ENCODE data around the gene TNIP1. TPM values are rescaled to one million over a fixed set of nuclear protein-coding genes. Genes with fewer than 3 reads are reported as not detected.

Gene TNIP1, protein sequence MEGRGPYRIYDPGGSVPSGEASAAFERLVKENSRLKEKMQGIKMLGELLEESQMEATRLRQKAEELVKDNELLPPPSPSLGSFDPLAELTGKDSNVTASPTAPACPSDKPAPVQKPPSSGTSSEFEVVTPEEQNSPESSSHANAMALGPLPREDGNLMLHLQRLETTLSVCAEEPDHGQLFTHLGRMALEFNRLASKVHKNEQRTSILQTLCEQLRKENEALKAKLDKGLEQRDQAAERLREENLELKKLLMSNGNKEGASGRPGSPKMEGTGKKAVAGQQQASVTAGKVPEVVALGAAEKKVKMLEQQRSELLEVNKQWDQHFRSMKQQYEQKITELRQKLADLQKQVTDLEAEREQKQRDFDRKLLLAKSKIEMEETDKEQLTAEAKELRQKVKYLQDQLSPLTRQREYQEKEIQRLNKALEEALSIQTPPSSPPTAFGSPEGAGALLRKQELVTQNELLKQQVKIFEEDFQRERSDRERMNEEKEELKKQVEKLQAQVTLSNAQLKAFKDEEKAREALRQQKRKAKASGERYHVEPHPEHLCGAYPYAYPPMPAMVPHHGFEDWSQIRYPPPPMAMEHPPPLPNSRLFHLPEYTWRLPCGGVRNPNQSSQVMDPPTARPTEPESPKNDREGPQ
- 321 and 339 TPM in 2 replicates for total RNA-seq (2022)
- Bru-seq, nascent RNA = percentile 97 among the genes with signal in this experiment
- percentile 89 among the genes with signal in this experiment for BruChase-seq, experiment 1, labeled RNA remaining after a 6-hour chase
- percentile 91 among the genes with signal in this experiment for BruChase-seq, experiment 2, labeled RNA remaining after a 2-hour chase
- long read RNA-seq, transcript TNIP1-201 (18 exons, 2,785 nt) = minor isoform, 18 of 138 reads
- long read RNA-seq, transcript TNIP1-205 (18 exons, 2,200 nt) = minor isoform, 5 of 138 reads
- long read RNA-seq, transcript TNIP1-211 (18 exons, 2,274 nt) = major isoform, 35 of 138 reads
- long read RNA-seq, transcript TNIP1-208 (17 exons, 2,680 nt) = minor isoform, 12 of 138 reads
- long read RNA-seq, partial matches to known transcripts = 16 of 138 reads
- long read RNA-seq, other reads (novel, unspliced or antisense) = 46 of 138 reads

- Mint-ChIP-seq H3K27me3 (ENCODE audit: unreplicated experiment) (no peaks in the 10 kb centered on the region), H3K9me3 (ENCODE audit: low read depth, unreplicated experiment) (no peaks in the 10 kb centered on the region), H3K4me1 (ENCODE audit: low read depth, unreplicated experiment) (peaks cover 83% of the 10 kb centered on the region), H3K36me3 (ENCODE audit: insufficient read depth, unreplicated experiment) (peaks cover 99% of the 10 kb centered on the region), H3K4me3 (ENCODE audit: low read depth, unreplicated experiment) (peak within 1 kb of the TSS; percentile 75), H3K27ac (ENCODE audit: unreplicated experiment) (peak within 1 kb of the TSS; percentile 85)
- intact Hi-C loops (cut with micrococcal nuclease; ENCODE audit: unreplicated experiment) = no loop called here
- TF ChIP-seq, protein P1, sequence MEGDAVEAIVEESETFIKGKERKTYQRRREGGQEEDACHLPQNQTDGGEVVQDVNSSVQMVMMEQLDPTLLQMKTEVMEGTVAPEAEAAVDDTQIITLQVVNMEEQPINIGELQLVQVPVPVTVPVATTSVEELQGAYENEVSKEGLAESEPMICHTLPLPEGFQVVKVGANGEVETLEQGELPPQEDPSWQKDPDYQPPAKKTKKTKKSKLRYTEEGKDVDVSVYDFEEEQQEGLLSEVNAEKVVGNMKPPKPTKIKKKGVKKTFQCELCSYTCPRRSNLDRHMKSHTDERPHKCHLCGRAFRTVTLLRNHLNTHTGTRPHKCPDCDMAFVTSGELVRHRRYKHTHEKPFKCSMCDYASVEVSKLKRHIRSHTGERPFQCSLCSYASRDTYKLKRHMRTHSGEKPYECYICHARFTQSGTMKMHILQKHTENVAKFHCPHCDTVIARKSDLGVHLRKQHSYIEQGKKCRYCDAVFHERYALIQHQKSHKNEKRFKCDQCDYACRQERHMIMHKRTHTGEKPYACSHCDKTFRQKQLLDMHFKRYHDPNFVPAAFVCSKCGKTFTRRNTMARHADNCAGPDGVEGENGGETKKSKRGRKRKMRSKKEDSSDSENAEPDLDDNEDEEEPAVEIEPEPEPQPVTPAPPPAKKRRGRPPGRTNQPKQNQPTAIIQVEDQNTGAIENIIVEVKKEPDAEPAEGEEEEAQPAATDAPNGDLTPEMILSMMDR (IDR thresholded peaks at IDR 0.05; ENCODE audit: unreplicated experiment) = no peak
- CTCF ChIA-PET = interaction anchor here (0.5 to 3.0 kb wide), 8 partner anchors 20 to 740 kb away, joined by 3 to 13 read pairs (median 4); no protein-coding TSS in a partner anchor
- peak; percentile 99 for DNase-seq
- BruUV-seq (replicated peaks) = no TSS peak
Observed at GRCh38 chr5:151080613-151081430, at the start of gene TNIP1. TNIP1 (minus strand) TSS chr5:151081034; CDS start chr5:151065095, 15,939 bp downstream.

- no peak overlapping the region for H3K4me3 Mint-ChIP-seq (ENCODE audit: low read depth, unreplicated experiment)
- DNase-seq = no peak
- BruUV-seq (replicated peaks) = no TSS peak
- no peaks in the 10 kb centered on the region for H3K4me1 Mint-ChIP-seq (ENCODE audit: low read depth, unreplicated experiment)
- CTCF ChIA-PET = interaction anchor here (0.8 to 2.4 kb wide), 4 partner anchors 11 to 317 kb away, joined by 3 to 15 read pairs (median 4); partner anchors contain the start of gene SLC36A1
- H3K36me3 Mint-ChIP-seq (ENCODE audit: insufficient read depth, unreplicated experiment) = no peaks in the 10 kb centered on the region
- TF ChIP-seq, protein P1 (IDR thresholded peaks at IDR 0.05; ENCODE audit: unreplicated experiment) = no peak
- H3K27me3 Mint-ChIP-seq (ENCODE audit: unreplicated experiment) = no peaks in the 10 kb centered on the region
- H3K27ac Mint-ChIP-seq (ENCODE audit: unreplicated experiment) = no peak overlapping the region
- intact Hi-C loops (cut with micrococcal nuclease; ENCODE audit: unreplicated experiment) = no loop called here
- no peaks in the 10 kb centered on the region for H3K9me3 Mint-ChIP-seq (ENCODE audit: low read depth, unreplicated experiment)
Observed at GRCh38 chr5:151130235-151130921, 49.5 kb upstream of the TNIP1 start.

DNA sequence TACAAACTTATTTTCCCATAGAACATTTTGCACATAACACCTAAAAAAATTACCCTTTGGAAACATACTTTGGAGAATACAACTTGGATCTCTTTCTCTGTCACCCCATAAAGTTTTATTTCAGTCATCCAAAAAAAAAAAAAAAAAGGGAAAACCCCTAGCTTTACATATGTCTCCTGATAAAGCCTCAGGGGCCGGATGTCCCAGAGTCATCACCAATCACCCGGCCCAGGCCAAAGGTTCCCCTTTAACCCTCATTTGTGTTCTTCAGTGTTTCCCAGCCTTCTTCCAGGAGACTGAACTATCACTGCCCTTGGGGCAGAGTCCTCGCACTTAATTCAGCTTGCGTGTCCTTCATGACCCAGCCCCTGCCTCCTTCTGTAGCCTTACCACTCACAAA, 48.0 kb upstream of the TNIP1 start:
- no peak overlapping the region for H3K27ac Mint-ChIP-seq (ENCODE audit: unreplicated experiment)
- peaks cover 9% of the 10 kb centered on the region for H3K4me1 Mint-ChIP-seq (ENCODE audit: low read depth, unreplicated experiment)
- DNase-seq = no peak
- intact Hi-C loops (cut with micrococcal nuclease; ENCODE audit: unreplicated experiment) = loop anchor here (5.0 kb wide), 1 partner anchor 168 kb away; no protein-coding TSS in a partner anchor
- BruUV-seq (replicated peaks) = no TSS peak
- CTCF ChIA-PET = no interaction called here
- H3K9me3 Mint-ChIP-seq (ENCODE audit: low read depth, unreplicated experiment) = no peaks in the 10 kb centered on the region
- H3K27me3 Mint-ChIP-seq (ENCODE audit: unreplicated experiment) = no peaks in the 10 kb centered on the region
- TF ChIP-seq, protein P1 (IDR thresholded peaks at IDR 0.05; ENCODE audit: unreplicated experiment) = no peak
- H3K4me3 Mint-ChIP-seq (ENCODE audit: low read depth, unreplicated experiment) = no peak overlapping the region
- H3K36me3 Mint-ChIP-seq (ENCODE audit: insufficient read depth, unreplicated experiment) = peaks cover 6% of the 10 kb centered on the region

Data from Calu3 (cell line).